C4-2B (cell line): Measurements from ENCODE around the gene PIK3CD.

ENCODE experiments used
- ZFX ChIP-seq: fragments of 450-650 bp; IDR thresholded peaks from 2 replicates; pipeline ENCODE4 v1.6.1; 2017
- TF ChIP-seq, protein P1 (sequence below): fragments of 450-650 bp; conservative IDR thresholded peaks from 2 replicates; pipeline ENCODE4 v1.5.1; 2017; ENCODE audit warnings: mild to moderate bottlenecking

DNA sequence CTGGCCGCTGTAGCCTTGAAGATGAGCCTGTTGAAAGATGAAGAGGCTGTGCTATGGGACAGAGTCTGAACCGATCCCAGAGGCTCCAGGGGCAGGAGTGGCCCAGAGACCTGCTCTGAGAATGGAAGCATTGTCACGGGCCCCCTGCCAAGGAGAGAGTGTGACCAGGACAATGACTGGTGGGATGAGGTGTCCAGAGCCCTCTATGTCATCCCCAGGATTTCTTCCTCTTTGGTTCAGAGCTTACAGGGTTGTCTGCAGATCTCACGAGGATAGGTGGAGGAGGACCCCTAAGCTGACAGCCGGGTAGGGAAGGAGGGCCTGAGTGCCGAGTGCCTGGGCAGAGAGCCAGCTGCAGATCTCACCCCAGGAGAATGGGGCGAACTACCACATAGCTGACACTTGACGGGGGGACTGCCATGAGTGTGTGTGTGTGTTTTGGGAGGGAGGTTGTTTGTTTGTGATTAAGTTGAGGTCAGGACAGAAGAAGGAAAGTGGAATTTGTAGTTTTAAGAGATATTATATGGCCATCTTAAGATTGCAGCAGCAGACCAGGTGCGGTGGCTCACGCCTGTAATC lies 25.4 kb downstream of the PIK3CD start:
- TF ChIP-seq, protein P1, sequence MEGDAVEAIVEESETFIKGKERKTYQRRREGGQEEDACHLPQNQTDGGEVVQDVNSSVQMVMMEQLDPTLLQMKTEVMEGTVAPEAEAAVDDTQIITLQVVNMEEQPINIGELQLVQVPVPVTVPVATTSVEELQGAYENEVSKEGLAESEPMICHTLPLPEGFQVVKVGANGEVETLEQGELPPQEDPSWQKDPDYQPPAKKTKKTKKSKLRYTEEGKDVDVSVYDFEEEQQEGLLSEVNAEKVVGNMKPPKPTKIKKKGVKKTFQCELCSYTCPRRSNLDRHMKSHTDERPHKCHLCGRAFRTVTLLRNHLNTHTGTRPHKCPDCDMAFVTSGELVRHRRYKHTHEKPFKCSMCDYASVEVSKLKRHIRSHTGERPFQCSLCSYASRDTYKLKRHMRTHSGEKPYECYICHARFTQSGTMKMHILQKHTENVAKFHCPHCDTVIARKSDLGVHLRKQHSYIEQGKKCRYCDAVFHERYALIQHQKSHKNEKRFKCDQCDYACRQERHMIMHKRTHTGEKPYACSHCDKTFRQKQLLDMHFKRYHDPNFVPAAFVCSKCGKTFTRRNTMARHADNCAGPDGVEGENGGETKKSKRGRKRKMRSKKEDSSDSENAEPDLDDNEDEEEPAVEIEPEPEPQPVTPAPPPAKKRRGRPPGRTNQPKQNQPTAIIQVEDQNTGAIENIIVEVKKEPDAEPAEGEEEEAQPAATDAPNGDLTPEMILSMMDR, result no peak
- no peak for TF ChIP-seq ZFX
